IPS-18a (cell line): Measurements from ENCODE around the gene HOOK2.
"Not testable (repeated sequence)": the region's sequence is repeated elsewhere in the genome, so short reads cannot be mapped to it uniquely, and the experiment has no call there.

Experiments
- H3K27ac ChIP-seq: one replicate; pipeline ENCODE4 v1.5.1; 2013; ENCODE audit warnings: low read length
- H3K27me3 ChIP-seq: one replicate; pipeline ENCODE4 v1.6.1; 2013; ENCODE audit warnings: mild to moderate bottlenecking, low read length; ENCODE audit not compliant: control insufficient read depth, insufficient read depth
- H3K36me3 ChIP-seq: one replicate; pipeline ENCODE4 v1.6.1; 2013; ENCODE audit warnings: low read depth, low read length; ENCODE audit not compliant: control insufficient read depth
- H3K4me1 ChIP-seq: one replicate; pipeline ENCODE4 v1.6.1; 2013; ENCODE audit warnings: low read depth, low read length; ENCODE audit not compliant: control insufficient read depth
- H3K4me3 ChIP-seq: one replicate; pipeline ENCODE4 v1.5.1; 2013; ENCODE audit warnings: low read length
- H3K9ac ChIP-seq: one replicate; pipeline ENCODE4 v1.6.1; 2013; ENCODE audit warnings: mild to moderate bottlenecking, low read length, moderate library complexity
- H3K9me3 ChIP-seq: one replicate; pipeline ENCODE4 v1.6.1; 2013; ENCODE audit warnings: low read depth, low read length; ENCODE audit not compliant: control insufficient read depth

HOOK2 gene

GRCh38 chr19:12774588-12775555, at the start of gene HOOK2:
HOOK2 (minus strand) TSS chr19:12775552; CDS start chr19:12775449, 103 bp downstream.
- H3K27ac ChIP-seq, result no peak within 1 kb of the TSS
- no peaks in the 10 kb centered on the region for H3K36me3 ChIP-seq
- H3K4me1 ChIP-seq, result peaks cover 24% of the 10 kb centered on the region
- peak within 1 kb of the TSS; percentile 80 for H3K4me3 ChIP-seq
- H3K27me3 ChIP-seq, result no peaks in the 10 kb centered on the region
- peak within 1 kb of the TSS; percentile 67 for H3K9ac ChIP-seq
- H3K9me3 ChIP-seq, result no peaks in the 10 kb centered on the region

- Histone ChIP-seq H3K4me1 (no peaks in the 10 kb centered on the region), H3K27ac (no peak overlapping the region), H3K9me3 (no peaks in the 10 kb centered on the region), H3K27me3 (no peaks in the 10 kb centered on the region), H3K36me3 (no peaks in the 10 kb centered on the region), H3K9ac (no peak overlapping the region), H3K4me3 (no peak overlapping the region)
Measured at GRCh38 chr19:12821761-12822160, 46.4 kb upstream of the HOOK2 start.

- not testable (repeated sequence) for H3K27ac ChIP-seq, H3K36me3 ChIP-seq, H3K9ac ChIP-seq, H3K4me3 ChIP-seq, H3K4me1 ChIP-seq, H3K9me3 ChIP-seq, H3K27me3 ChIP-seq
Measured at GRCh38 chr19:12817810-12818209, 42.5 kb upstream of the HOOK2 start.

- H3K27me3 ChIP-seq, H3K9ac ChIP-seq, H3K9me3 ChIP-seq, H3K4me1 ChIP-seq, H3K36me3 ChIP-seq, H3K4me3 ChIP-seq, H3K27ac ChIP-seq: not testable (repeated sequence)
Measured at GRCh38 chr19:12817188-12817587, 41.8 kb upstream of the HOOK2 start.

GRCh38 chr19:12815088-12815487, 39.7 kb upstream of the HOOK2 start:
- H3K4me1 ChIP-seq, result no peaks in the 10 kb centered on the region
- H3K27ac ChIP-seq, result no peak overlapping the region
- peaks cover 7% of the 10 kb centered on the region for H3K36me3 ChIP-seq
- H3K9ac ChIP-seq, result no peak overlapping the region
- no peaks in the 10 kb centered on the region for H3K27me3 ChIP-seq
- H3K9me3 ChIP-seq, result no peaks in the 10 kb centered on the region
- no peak overlapping the region for H3K4me3 ChIP-seq

- peaks cover 8% of the 10 kb centered on the region for H3K4me1 ChIP-seq
- peaks cover 7% of the 10 kb centered on the region for H3K27me3 ChIP-seq
- H3K27ac ChIP-seq, result peak within 1 kb of the TSS; percentile 41
- H3K9me3 ChIP-seq, result no peaks in the 10 kb centered on the region
- peak within 1 kb of the TSS; percentile 87 for H3K4me3 ChIP-seq
- H3K36me3 ChIP-seq, result peaks cover 15% of the 10 kb centered on the region
- peak within 1 kb of the TSS; percentile 70 for H3K9ac ChIP-seq
Measured at GRCh38 chr19:12806242-12807081, 31.1 kb upstream of the HOOK2 start, which contains the start of gene RNASEH2A. RNASEH2A (plus strand) TSS chr19:12806584; CDS start chr19:12806674, 90 bp downstream.

GRCh38 chr19:12804051-12804450, 28.7 kb upstream of the HOOK2 start:
- H3K4me1 ChIP-seq, result peaks cover 13% of the 10 kb centered on the region
- H3K9ac ChIP-seq, result no peak overlapping the region
- no peak overlapping the region for H3K4me3 ChIP-seq

GRCh38 chr19:12802267-12803106, 27.1 kb upstream of the HOOK2 start:
- H3K27me3 ChIP-seq, result peaks cover 7% of the 10 kb centered on the region
- H3K27ac ChIP-seq, result no peak overlapping the region
- H3K4me3 ChIP-seq, result peak overlapping the region; percentile 78
- H3K36me3 ChIP-seq, result peaks cover 18% of the 10 kb centered on the region
- no peaks in the 10 kb centered on the region for H3K9me3 ChIP-seq
- no peak overlapping the region for H3K9ac ChIP-seq
- peaks cover 13% of the 10 kb centered on the region for H3K4me1 ChIP-seq

More at GRCh38 chr19:12804051-12804450, 28.7 kb upstream of the HOOK2 start:
- Histone ChIP-seq H3K27ac (no peak overlapping the region), H3K36me3 (peaks cover 20% of the 10 kb centered on the region), H3K27me3 (peaks cover 7% of the 10 kb centered on the region), H3K9me3 (no peaks in the 10 kb centered on the region)

- Histone ChIP-seq H3K4me3 (peak within 1 kb of the TSS; percentile 78), H3K9ac (peak within 1 kb of the TSS; percentile 80), H3K27me3 (peaks cover 7% of the 10 kb centered on the region), H3K36me3 (peaks cover 23% of the 10 kb centered on the region), H3K4me1 (peaks cover 9% of the 10 kb centered on the region), H3K27ac (no peak within 1 kb of the TSS), H3K9me3 (no peaks in the 10 kb centered on the region)
Measured at GRCh38 chr19:12801466-12802266, 26.3 kb upstream of the HOOK2 start, which contains the start of the genes PRDX2 and THSD8. PRDX2 (minus strand) TSS chr19:12801800; CDS start chr19:12801261, 539 bp downstream. THSD8 (plus strand) TSS chr19:12802069; CDS start chr19:12802072, 3 bp downstream.

- peak overlapping the region; percentile 80 for H3K9ac ChIP-seq
- H3K9me3 ChIP-seq, result no peaks in the 10 kb centered on the region
- H3K4me3 ChIP-seq, result peak overlapping the region; percentile 78
- H3K36me3 ChIP-seq, result peaks cover 23% of the 10 kb centered on the region
- peaks cover 7% of the 10 kb centered on the region for H3K27me3 ChIP-seq
- H3K27ac ChIP-seq, result no peak overlapping the region
- peaks cover 11% of the 10 kb centered on the region for H3K4me1 ChIP-seq
Measured at GRCh38 chr19:12800923-12801465, 25.6 kb upstream of the HOOK2 start.
